Neural cell (in vitro differentiated cells): Measurements from ENCODE around the gene GOSR1. TPM values are rescaled to one million over a fixed set of nuclear protein-coding genes. Genes with fewer than 3 reads are reported as not detected.
"Not testable (repeated sequence)": the region's sequence is repeated elsewhere in the genome, so short reads cannot be mapped to it uniquely, and the experiment has no call there.

Experiments
- H2AFZ ChIP-seq: fragments of 200-600, 300-800 bp; sonication (generic), shearing (Covaris generic); 2 replicates; pipeline ENCODE4 v1.6.0; 2014; ENCODE audit warnings: low read depth, mild to moderate bottlenecking, antibody characterized with exemption, low read length, moderate library complexity
- H3F3A ChIP-seq: fragments of 200-600 bp; shearing (Covaris generic); 2 replicates; pipeline ENCODE4 v1.6.1; 2016; ENCODE audit warnings: mild to moderate bottlenecking, moderate library complexity, mixed read lengths, antibody characterized with exemption, low read length; ENCODE audit not compliant: insufficient read depth, poor library complexity, severe bottlenecking
- H3K27ac ChIP-seq: fragments of 200-600, 300-800 bp; sonication (generic), shearing (Covaris generic); 2 replicates; pipeline ENCODE4 v1.5.1; 2014; ENCODE audit warnings: mild to moderate bottlenecking, low read length, moderate library complexity
- H3K27me3 ChIP-seq: fragments of 300-800, 200-600 bp; sonication (generic), shearing (Covaris generic); 2 replicates; pipeline ENCODE4 v1.6.0; 2014; ENCODE audit warnings: mild to moderate bottlenecking, low read depth, low read length, moderate library complexity; ENCODE audit not compliant: insufficient read depth
- H3K36me3 ChIP-seq: fragments of 300-800, 200-600 bp; sonication (generic), shearing (Covaris generic); 2 replicates; pipeline ENCODE4 v1.5.1; 2014; ENCODE audit warnings: mild to moderate bottlenecking, antibody characterized with exemption, low read length, moderate library complexity; ENCODE audit not compliant: insufficient read depth
- H3K4me2 ChIP-seq: fragments of 300-800, 200-600 bp; sonication (generic), shearing (Covaris generic); 2 replicates; pipeline ENCODE4 v1.6.0; 2014; ENCODE audit warnings: mild to moderate bottlenecking, low read length
- H3K4me3 ChIP-seq: fragments of 300-800, 200-600 bp; sonication (generic), shearing (Covaris generic); 2 replicates; pipeline ENCODE4 v1.5.1; 2014; ENCODE audit warnings: mild to moderate bottlenecking, low read length, moderate library complexity
- H3K79me2 ChIP-seq: fragments of 200-600 bp; shearing (Covaris generic); replicated peaks from 2 replicates; pipeline ENCODE4 v1.6.0; 2014; ENCODE audit warnings: mild to moderate bottlenecking, low read length, moderate library complexity; ENCODE audit not compliant: insufficient read depth
- H3K9ac ChIP-seq: fragments of 300-800, 200-600 bp; sonication (generic), shearing (Covaris generic); 2 replicates; pipeline ENCODE4 v1.6.1; 2016; ENCODE audit warnings: mild to moderate bottlenecking, low read length, mixed read lengths
- H3K9me2 ChIP-seq: fragments of 200-600 bp; shearing (Covaris generic); 2 replicates; pipeline ENCODE4 v1.6.1; 2016; ENCODE audit warnings: mild to moderate bottlenecking, low read length, mixed read lengths; ENCODE audit not compliant: insufficient read depth
- H3K9me3 ChIP-seq: fragments of 200-600, 300-800 bp; sonication (generic), shearing (Covaris generic); 2 replicates; pipeline ENCODE4 v1.6.1; 2016; ENCODE audit warnings: mild to moderate bottlenecking, mixed run types, low read length, moderate library complexity, mixed read lengths
- H4K20me1 ChIP-seq: fragments of 200-600 bp; shearing (Covaris generic); 2 replicates; pipeline ENCODE4 v1.6.1; 2016; ENCODE audit warnings: mild to moderate bottlenecking, mixed run types; ENCODE audit not compliant: insufficient read depth
- EP300 ChIP-seq: fragments of 450-650 bp; conservative IDR thresholded peaks from 2 replicates; pipeline ENCODE4 v1.6.1; 2014; ENCODE audit warnings: antibody characterized with exemption, mild to moderate bottlenecking, moderate library complexity; ENCODE audit not compliant: poor library complexity, severe bottlenecking
- EZH2 ChIP-seq: fragments of 200-600, 300-800 bp; shearing (Covaris generic), sonication (generic); IDR thresholded peaks from 2 replicates; pipeline ENCODE4 v1.6.1; 2014; ENCODE audit warnings: antibody characterized with exemption, low read length, borderline replicate concordance, mild to moderate bottlenecking; ENCODE audit not compliant: insufficient read depth, poor library complexity, severe bottlenecking
- MXI1 ChIP-seq: fragments of 450-650 bp; conservative IDR thresholded peaks from 2 replicates; pipeline ENCODE4 v1.6.1; 2014; ENCODE audit warnings: antibody characterized with exemption, mild to moderate bottlenecking; ENCODE audit not compliant: poor library complexity, severe bottlenecking
- POLR2AphosphoS5 ChIP-seq: IDR thresholded peaks from 2 replicates; pipeline ENCODE4 v1.6.1; 2012
- RAD21 ChIP-seq: fragments of 450-650 bp; conservative IDR thresholded peaks from 2 replicates; pipeline ENCODE4 v1.6.1; 2014; ENCODE audit warnings: antibody characterized with exemption, mild to moderate bottlenecking, moderate library complexity
- SMC3 ChIP-seq: fragments of 450-650 bp; conservative IDR thresholded peaks from 2 replicates; pipeline ENCODE4 v1.6.1; 2014; ENCODE audit warnings: antibody characterized with exemption, mild to moderate bottlenecking, moderate library complexity; ENCODE audit not compliant: poor library complexity
- TAF1 ChIP-seq: IDR thresholded peaks from 2 replicates; pipeline ENCODE4 v1.6.1; 2012; ENCODE audit warnings: low read depth
- polyA plus RNA-seq: library from polyadenylated mRNA; depleted of rRNA; stranded (reverse); fragments of >200 nt; gene quantifications from 2 replicates; pipeline ENCODE4 v1.2.3, GENCODE V29; 2014
- TF ChIP-seq, protein P1 (sequence below): IDR thresholded peaks from 2 replicates; pipeline ENCODE4 v1.6.1; 2012; ENCODE audit warnings: borderline replicate concordance
- TF ChIP-seq, protein P2 (sequence below): fragments of 450-650 bp; IDR thresholded peaks from 2 replicates; pipeline ENCODE4 v1.5.1; 2014; ENCODE audit warnings: antibody characterized with exemption, mild to moderate bottlenecking, moderate library complexity; ENCODE audit not compliant: poor library complexity, severe bottlenecking

The GOSR1 gene
- polyA plus RNA-seq, 1 donor from 2014 or later = 20.1 TPM

DNA sequence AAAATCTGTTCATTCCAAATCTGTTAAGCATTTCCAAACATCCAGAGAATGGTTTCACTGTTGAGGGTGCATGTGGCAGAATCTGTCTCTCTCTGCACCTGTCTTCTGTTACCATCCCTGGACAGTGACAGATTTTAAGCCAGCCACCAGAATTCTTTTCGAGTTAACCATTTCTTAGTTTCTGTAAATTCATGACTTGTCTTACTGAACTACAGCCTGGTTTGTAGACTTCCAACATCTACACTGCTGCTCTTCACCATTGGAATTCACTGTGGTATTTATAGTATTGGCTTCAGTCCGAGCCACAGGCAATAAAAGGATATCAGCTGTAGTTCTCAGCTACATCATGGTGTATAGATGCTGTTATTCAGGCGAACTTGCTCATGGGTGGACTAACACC lies 47.6 kb downstream of the GOSR1 start:
- Histone ChIP-seq H3K4me2 (no peak overlapping the region), H3K9ac (no peak overlapping the region), H3K79me2 (no peaks in the 10 kb centered on the region), H3K27ac (no peak overlapping the region), H3K27me3 (no peaks in the 10 kb centered on the region), H2AFZ (no peak overlapping the region), H3K9me2 (no peaks in the 10 kb centered on the region), H3K36me3 (peaks cover 11% of the 10 kb centered on the region), H3K4me3 (no peak overlapping the region), H4K20me1 (no peaks in the 10 kb centered on the region), H3K9me3 (no peaks in the 10 kb centered on the region), H3F3A (no peaks in the 10 kb centered on the region)
- TF ChIP-seq RAD21 (no peak), POLR2AphosphoS5 (no peak), TAF1 (no peak), EZH2 (no peak), MXI1 (no peak), EP300 (no peak), SMC3 (no peak)
- TF ChIP-seq, protein P1, sequence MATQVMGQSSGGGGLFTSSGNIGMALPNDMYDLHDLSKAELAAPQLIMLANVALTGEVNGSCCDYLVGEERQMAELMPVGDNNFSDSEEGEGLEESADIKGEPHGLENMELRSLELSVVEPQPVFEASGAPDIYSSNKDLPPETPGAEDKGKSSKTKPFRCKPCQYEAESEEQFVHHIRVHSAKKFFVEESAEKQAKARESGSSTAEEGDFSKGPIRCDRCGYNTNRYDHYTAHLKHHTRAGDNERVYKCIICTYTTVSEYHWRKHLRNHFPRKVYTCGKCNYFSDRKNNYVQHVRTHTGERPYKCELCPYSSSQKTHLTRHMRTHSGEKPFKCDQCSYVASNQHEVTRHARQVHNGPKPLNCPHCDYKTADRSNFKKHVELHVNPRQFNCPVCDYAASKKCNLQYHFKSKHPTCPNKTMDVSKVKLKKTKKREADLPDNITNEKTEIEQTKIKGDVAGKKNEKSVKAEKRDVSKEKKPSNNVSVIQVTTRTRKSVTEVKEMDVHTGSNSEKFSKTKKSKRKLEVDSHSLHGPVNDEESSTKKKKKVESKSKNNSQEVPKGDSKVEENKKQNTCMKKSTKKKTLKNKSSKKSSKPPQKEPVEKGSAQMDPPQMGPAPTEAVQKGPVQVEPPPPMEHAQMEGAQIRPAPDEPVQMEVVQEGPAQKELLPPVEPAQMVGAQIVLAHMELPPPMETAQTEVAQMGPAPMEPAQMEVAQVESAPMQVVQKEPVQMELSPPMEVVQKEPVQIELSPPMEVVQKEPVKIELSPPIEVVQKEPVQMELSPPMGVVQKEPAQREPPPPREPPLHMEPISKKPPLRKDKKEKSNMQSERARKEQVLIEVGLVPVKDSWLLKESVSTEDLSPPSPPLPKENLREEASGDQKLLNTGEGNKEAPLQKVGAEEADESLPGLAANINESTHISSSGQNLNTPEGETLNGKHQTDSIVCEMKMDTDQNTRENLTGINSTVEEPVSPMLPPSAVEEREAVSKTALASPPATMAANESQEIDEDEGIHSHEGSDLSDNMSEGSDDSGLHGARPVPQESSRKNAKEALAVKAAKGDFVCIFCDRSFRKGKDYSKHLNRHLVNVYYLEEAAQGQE = no peak
- TF ChIP-seq, protein P2, sequence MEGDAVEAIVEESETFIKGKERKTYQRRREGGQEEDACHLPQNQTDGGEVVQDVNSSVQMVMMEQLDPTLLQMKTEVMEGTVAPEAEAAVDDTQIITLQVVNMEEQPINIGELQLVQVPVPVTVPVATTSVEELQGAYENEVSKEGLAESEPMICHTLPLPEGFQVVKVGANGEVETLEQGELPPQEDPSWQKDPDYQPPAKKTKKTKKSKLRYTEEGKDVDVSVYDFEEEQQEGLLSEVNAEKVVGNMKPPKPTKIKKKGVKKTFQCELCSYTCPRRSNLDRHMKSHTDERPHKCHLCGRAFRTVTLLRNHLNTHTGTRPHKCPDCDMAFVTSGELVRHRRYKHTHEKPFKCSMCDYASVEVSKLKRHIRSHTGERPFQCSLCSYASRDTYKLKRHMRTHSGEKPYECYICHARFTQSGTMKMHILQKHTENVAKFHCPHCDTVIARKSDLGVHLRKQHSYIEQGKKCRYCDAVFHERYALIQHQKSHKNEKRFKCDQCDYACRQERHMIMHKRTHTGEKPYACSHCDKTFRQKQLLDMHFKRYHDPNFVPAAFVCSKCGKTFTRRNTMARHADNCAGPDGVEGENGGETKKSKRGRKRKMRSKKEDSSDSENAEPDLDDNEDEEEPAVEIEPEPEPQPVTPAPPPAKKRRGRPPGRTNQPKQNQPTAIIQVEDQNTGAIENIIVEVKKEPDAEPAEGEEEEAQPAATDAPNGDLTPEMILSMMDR = no peak

GRCh38 chr17:30526401-30526800 lies 49.2 kb downstream of the GOSR1 start:
- Histone ChIP-seq H3K4me2 (no peak overlapping the region), H2AFZ (no peak overlapping the region), H3F3A (no peaks in the 10 kb centered on the region), H4K20me1 (no peaks in the 10 kb centered on the region), H3K27me3 (no peaks in the 10 kb centered on the region), H3K9me3 (no peaks in the 10 kb centered on the region), H3K36me3 (peaks cover 11% of the 10 kb centered on the region), H3K79me2 (no peaks in the 10 kb centered on the region), H3K9me2 (no peaks in the 10 kb centered on the region), H3K9ac (no peak overlapping the region), H3K27ac (no peak overlapping the region), H3K4me3 (no peak overlapping the region)
- TF ChIP-seq POLR2AphosphoS5 (no peak), EP300 (no peak), MXI1 (no peak), EZH2 (no peak), RAD21 (no peak), SMC3 (no peak), TAF1 (no peak)
- TF ChIP-seq, protein P2 = no peak
- TF ChIP-seq, protein P1 = no peak

GRCh38 chr17:30528701-30529100 lies 51.5 kb downstream of the GOSR1 start:
- H2AFZ ChIP-seq, H3K4me3 ChIP-seq, H4K20me1 ChIP-seq, H3F3A ChIP-seq, H3K9ac ChIP-seq, H3K27me3 ChIP-seq, H3K9me3 ChIP-seq, H3K27ac ChIP-seq, H3K36me3 ChIP-seq, H3K9me2 ChIP-seq, H3K79me2 ChIP-seq, H3K4me2 ChIP-seq: not testable (repeated sequence)
